CD14-positive monocyte (primary cell): ENCODE data around the gene HMG20B. TPM values are rescaled to one million over a fixed set of nuclear protein-coding genes. Genes with fewer than 3 reads are reported as not detected.

Experiments
- DNase-seq, 3 donors: peaks; one replicate each; pipeline ENCODE4 v3.0.0-alpha.2; 2011 to 2022
- H2AFZ ChIP-seq: 2 replicates; pipeline ENCODE4 v1.6.0; 2012; ENCODE audit warnings: mild to moderate bottlenecking, low read depth, low read length, inconsistent platforms; ENCODE audit not compliant: insufficient read depth, poor library complexity, severe bottlenecking
- H3K27ac ChIP-seq, 2 donors: 1 replicate in 1 of 2; 2 replicates in 1 of 2; pipeline ENCODE4 v1.5.1; 2012 to 2013; ENCODE audit warnings: low read length in 2 of 2, control low read depth in 1 of 2, inconsistent platforms in 1 of 2, low read depth in 1 of 2, mild to moderate bottlenecking in 1 of 2
- H3K27me3 ChIP-seq, 2 donors: one replicate each; pipeline versions ENCODE4 v1.6.0 to v1.6.1; 2011 to 2013; ENCODE audit warnings: low read length in 2 of 2; ENCODE audit not compliant: control insufficient read depth in 2 of 2, insufficient read depth in 2 of 2
- H3K36me3 ChIP-seq, 2 donors: replicated peaks in 1 of 2; 1 replicate in 1 of 2; 2 replicates in 1 of 2; pipeline versions ENCODE4 v1.5.1 to v1.6.1; 2012 to 2013; ENCODE audit warnings: low read length in 2 of 2, control low read depth in 1 of 2, inconsistent platforms in 1 of 2, mild to moderate bottlenecking in 1 of 2; ENCODE audit not compliant: insufficient read depth in 2 of 2, control insufficient read depth in 1 of 2
- H3K4me1 ChIP-seq, 2 donors: 1 replicate in 1 of 2; 2 replicates in 1 of 2; pipeline versions ENCODE4 v1.5.1 to v1.6.1; 2012 to 2013; ENCODE audit warnings: low read length in 2 of 2, control low read depth in 1 of 2, inconsistent platforms in 1 of 2, mild to moderate bottlenecking in 1 of 2, moderate library complexity in 1 of 2; ENCODE audit not compliant: insufficient read depth in 2 of 2, control insufficient read depth in 1 of 2
- H3K4me2 ChIP-seq: replicated peaks from 2 replicates; pipeline ENCODE3; 2012; ENCODE audit warnings: low read length, moderate library complexity, mild to moderate bottlenecking; ENCODE audit not compliant: poor library complexity, severe bottlenecking; ENCODE audit errors: extremely low read depth
- H3K4me3 ChIP-seq, 3 experiments: fragments of 200-600 bp in 1 of 3; sonication (generic) in 1 of 3; replicated peaks in 1 of 3; 1 replicate in 2 of 3; 2 replicates in 1 of 3; pipeline ENCODE4 v1.5.1; 2011 to 2013; ENCODE audit warnings: low read length in 3 of 3, mild to moderate bottlenecking in 3 of 3, control low read depth in 2 of 3, low read depth in 2 of 3, inconsistent platforms in 1 of 3, moderate library complexity in 1 of 3
- H3K79me2 ChIP-seq: 2 replicates; pipeline ENCODE4 v1.6.0; 2012; ENCODE audit warnings: mild to moderate bottlenecking, control low read depth, inconsistent platforms, low read length, moderate library complexity; ENCODE audit not compliant: insufficient read depth
- H3K9ac ChIP-seq: 2 replicates; pipeline ENCODE4 v1.6.0; 2017; ENCODE audit warnings: low read length, mild to moderate bottlenecking; ENCODE audit not compliant: insufficient read depth, poor library complexity, severe bottlenecking
- H3K9me3 ChIP-seq, 2 donors: replicated peaks in 1 of 2; 1 replicate in 1 of 2; 2 replicates in 1 of 2; pipeline versions ENCODE4 v1.5.1 to v1.6.1; 2012 to 2013; ENCODE audit warnings: low read length in 2 of 2, control low read depth in 1 of 2; ENCODE audit not compliant: control insufficient read depth in 1 of 2, insufficient read depth in 1 of 2
- H4K20me1 ChIP-seq: 2 replicates; pipeline ENCODE4 v1.6.0; 2012; ENCODE audit warnings: mild to moderate bottlenecking, low read length, control low read depth, moderate library complexity; ENCODE audit not compliant: insufficient read depth
- H3K27ac Mint-ChIP-seq, 7 donors: one replicate each; pipeline ENCODE4 v1.8.0; 2020; ENCODE audit warnings: mild to moderate bottlenecking in 7 of 7, mixed read lengths in 7 of 7, moderate library complexity in 6 of 7, inconsistent platforms in 2 of 7
- H3K27me3 Mint-ChIP-seq, 3 donors: one replicate each; pipeline ENCODE4 v1.8.0; 2021 to 2022; ENCODE audit warnings: low read depth in 3 of 3, mild to moderate bottlenecking in 3 of 3, mixed read lengths in 3 of 3, moderate library complexity in 3 of 3, inconsistent platforms in 1 of 3
- H3K36me3 Mint-ChIP-seq, 2 donors: one replicate each; pipeline ENCODE4 v1.8.0; 2020; ENCODE audit warnings: mixed read lengths in 2 of 2, inconsistent platforms in 1 of 2, mild to moderate bottlenecking in 1 of 2
- H3K4me1 Mint-ChIP-seq: one replicate; pipeline ENCODE4 v1.8.0; 2020; ENCODE audit warnings: mild to moderate bottlenecking, mixed read lengths
- H3K4me3 Mint-ChIP-seq, 2 donors: one replicate each; pipeline ENCODE4 v1.8.0; 2020; ENCODE audit warnings: mild to moderate bottlenecking in 2 of 2, mixed read lengths in 2 of 2, moderate library complexity in 1 of 2
- H3K9me3 Mint-ChIP-seq, 7 donors: one replicate each; pipeline ENCODE4 v1.8.0; 2020 to 2022; ENCODE audit warnings: mixed read lengths in 7 of 7, mild to moderate bottlenecking in 6 of 7, moderate library complexity in 6 of 7, inconsistent platforms in 2 of 7
- WGBS: methylation state at CpG from one replicate; pipeline ENCODE4 v1.1.5; 2013; ENCODE audit warnings: missing lambda C conversion rate; ENCODE audit not compliant: insufficient coverage; 5-methylcytosine and 5-hydroxymethylcytosine counted together
- intact Hi-C, 2 donors: fragments of 100-400 bp; cut with micrococcal nuclease; formaldehyde crosslinking; loops; one replicate each; pipeline versions ENCODE4 v1.15.0 to v1.15.1; 2023
- polyA plus RNA-seq, 3 donors: library from polyadenylated mRNA; depleted of rRNA in 1 of 3; unstranded in 2 of 3; stranded (reverse) in 1 of 3; fragments of 300-500 nt in 2 of 3; fragments of >200 nt in 1 of 3; fragmentation: Illumina TruSeq in 2 of 3; gene quantifications; 1 replicate in 2 of 3; 2 replicates in 1 of 3; pipeline ENCODE4 v1.2.3, GENCODE V29; 2012 to 2021
- TF ChIP-seq, protein P1 (sequence below): fragments of 200-600 bp; IDR thresholded peaks from one replicate; pipeline ENCODE4 v1.8.0; 2022; ENCODE audit warnings: antibody characterized with exemption, mild to moderate bottlenecking

The HMG20B gene
- polyA plus RNA-seq, 3 donors, result 52.4 to 58.8 (median 56.5) TPM

DNA sequence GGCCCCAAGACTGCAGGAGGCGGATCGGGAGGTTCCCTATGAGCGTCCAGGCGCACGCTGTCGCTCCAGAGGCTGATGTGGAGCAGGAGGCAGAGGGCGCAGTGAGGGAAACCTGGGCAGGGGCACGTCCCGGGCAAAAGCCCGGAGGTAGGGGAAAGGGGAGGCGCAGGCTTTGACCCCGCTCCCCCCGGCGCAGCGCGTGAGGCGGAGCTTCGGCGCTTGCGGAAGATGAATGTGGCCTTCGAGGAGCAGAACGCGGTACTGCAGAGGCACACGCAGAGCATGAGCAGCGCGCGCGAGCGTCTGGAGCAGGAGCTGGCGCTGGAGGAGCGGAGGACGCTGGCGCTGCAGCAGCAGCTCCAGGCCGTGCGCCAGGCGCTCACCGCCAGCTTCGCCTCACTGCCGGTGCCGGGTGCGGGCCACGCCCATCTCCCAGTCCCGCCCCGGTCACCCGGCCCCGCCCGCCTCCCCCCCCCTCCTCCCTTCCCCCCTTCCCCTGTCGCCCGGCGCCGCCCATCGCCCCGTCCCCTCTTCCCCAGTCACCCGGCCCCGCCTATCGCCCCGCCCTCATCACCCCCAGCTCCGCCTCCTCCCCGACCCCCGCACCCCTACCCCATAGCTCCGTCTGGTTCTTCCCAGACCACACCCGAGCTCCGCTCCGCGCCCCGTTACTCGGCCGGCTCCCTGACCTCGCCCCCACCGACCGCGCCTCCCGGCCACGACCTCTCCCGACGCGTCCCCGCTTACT lies 4.1 kb downstream of the HMG20B start:
- H3K4me3 ChIP-seq, result peak overlapping the region; percentile 23 to 73 (median 41)
- intact Hi-C loops, result no loop called here

DNA sequence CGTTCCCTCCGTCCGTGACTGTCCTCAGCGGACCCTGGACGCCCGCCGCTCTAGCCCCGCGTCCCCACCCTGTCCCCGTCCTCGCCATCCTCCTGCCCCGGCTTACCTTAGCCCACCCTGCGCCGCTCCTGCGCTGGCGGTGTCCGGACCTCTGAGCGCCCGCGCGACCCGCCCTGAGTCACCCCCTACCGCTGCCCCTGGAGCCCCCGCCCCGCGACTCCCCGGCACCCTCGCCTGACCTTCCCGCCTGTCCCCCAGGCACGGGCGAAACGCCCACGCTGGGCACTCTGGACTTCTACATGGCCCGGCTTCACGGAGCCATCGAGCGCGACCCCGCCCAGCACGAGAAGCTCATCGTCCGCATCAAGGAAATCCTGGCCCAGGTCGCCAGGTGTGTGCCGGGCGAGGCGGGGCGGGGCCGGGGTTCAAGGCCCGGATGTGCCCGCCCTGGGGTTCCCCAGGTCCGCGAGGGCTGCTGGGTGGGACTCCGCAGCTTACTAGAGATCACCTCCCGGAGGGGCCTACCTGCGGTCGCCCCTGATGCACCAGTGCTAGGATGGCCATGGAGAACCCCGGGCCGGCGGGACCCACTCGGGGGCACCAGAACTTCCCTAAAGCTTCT lies 5.1 kb downstream of the HMG20B start:
- Histone ChIP-seq H2AFZ (no peak overlapping the region), H4K20me1 (no peaks in the 10 kb centered on the region), H3K4me3 (no peak overlapping the region), H3K27ac (no peak overlapping the region), H3K4me2 (no peak overlapping the region), H3K9me3 (no peaks in the 10 kb centered on the region), H3K36me3 (peaks cover 0 to 6% of the 10 kb centered on the region in 2 donors), H3K79me2 (peaks cover 9% of the 10 kb centered on the region), H3K4me1 (peaks cover 19 to 34% of the 10 kb centered on the region in 2 donors), H3K9ac (no peak overlapping the region), H3K27me3 (no peaks in the 10 kb centered on the region)
- intact Hi-C loops, result no loop called here
- WGBS, result 97% methylated on average over 44 of the region's 60 CpGs
- peaks cover 0 to 4% (median 2%) of the 10 kb centered on the region in 7 donors for H3K9me3 Mint-ChIP-seq
- no peak overlapping the region for H3K4me3 Mint-ChIP-seq
- DNase-seq, result no peak
- no peak overlapping the region for H3K27ac Mint-ChIP-seq
- H3K27me3 Mint-ChIP-seq, result peaks cover 0 to 2% (median under 1%) of the 10 kb centered on the region in 3 donors
- H3K4me1 Mint-ChIP-seq, result peaks cover 34% of the 10 kb centered on the region
- peaks cover 8 to 32% of the 10 kb centered on the region in 2 donors for H3K36me3 Mint-ChIP-seq
- TF ChIP-seq, protein P1, sequence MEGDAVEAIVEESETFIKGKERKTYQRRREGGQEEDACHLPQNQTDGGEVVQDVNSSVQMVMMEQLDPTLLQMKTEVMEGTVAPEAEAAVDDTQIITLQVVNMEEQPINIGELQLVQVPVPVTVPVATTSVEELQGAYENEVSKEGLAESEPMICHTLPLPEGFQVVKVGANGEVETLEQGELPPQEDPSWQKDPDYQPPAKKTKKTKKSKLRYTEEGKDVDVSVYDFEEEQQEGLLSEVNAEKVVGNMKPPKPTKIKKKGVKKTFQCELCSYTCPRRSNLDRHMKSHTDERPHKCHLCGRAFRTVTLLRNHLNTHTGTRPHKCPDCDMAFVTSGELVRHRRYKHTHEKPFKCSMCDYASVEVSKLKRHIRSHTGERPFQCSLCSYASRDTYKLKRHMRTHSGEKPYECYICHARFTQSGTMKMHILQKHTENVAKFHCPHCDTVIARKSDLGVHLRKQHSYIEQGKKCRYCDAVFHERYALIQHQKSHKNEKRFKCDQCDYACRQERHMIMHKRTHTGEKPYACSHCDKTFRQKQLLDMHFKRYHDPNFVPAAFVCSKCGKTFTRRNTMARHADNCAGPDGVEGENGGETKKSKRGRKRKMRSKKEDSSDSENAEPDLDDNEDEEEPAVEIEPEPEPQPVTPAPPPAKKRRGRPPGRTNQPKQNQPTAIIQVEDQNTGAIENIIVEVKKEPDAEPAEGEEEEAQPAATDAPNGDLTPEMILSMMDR, result no peak

More for the DNA sequence above, 4.1 kb downstream of the HMG20B start:
- no peak for DNase-seq
- Mint-ChIP-seq H3K9me3 (peaks cover 0 to 4% (median 2%) of the 10 kb centered on the region in 7 donors), H3K36me3 (peaks cover 8 to 32% of the 10 kb centered on the region in 2 donors), H3K27me3 (peaks cover 0 to 2% (median 0%) of the 10 kb centered on the region in 3 donors), H3K4me3 (peak overlapping the region; percentile 79 to 84), H3K4me1 (peaks cover 37% of the 10 kb centered on the region), H3K27ac (peak overlapping the region in 2 of 7 donors; percentile 46 to 48)
- WGBS, result 56% methylated on average over 42 of the region's 78 CpGs
- Histone ChIP-seq H2AFZ (peak overlapping the region; percentile 35), H3K27ac (no peak overlapping the region), H3K36me3 (peaks cover 0 to 6% of the 10 kb centered on the region in 2 donors), H3K4me2 (peak overlapping the region; percentile 81), H3K27me3 (no peaks in the 10 kb centered on the region), H3K79me2 (peaks cover 9% of the 10 kb centered on the region), H3K4me1 (peaks cover 25 to 39% of the 10 kb centered on the region in 2 donors), H3K9me3 (no peaks in the 10 kb centered on the region), H4K20me1 (no peaks in the 10 kb centered on the region), H3K9ac (peak overlapping the region; percentile 15)
- TF ChIP-seq, protein P1, result no peak
